CD4-positive, alpha-beta T cell treated with Interleukin-10 for 1 hour (primary cell): ENCODE results near the gene SBF2.
"Not testable (repeated sequence)": the region's sequence is repeated elsewhere in the genome, so short reads cannot be mapped to it uniquely, and the experiment has no call there.

Experiments used
- DNase-seq: peaks from one replicate; pipeline ENCODE4 v3.0.0-alpha.2; 2020

Gene SBF2

DNA sequence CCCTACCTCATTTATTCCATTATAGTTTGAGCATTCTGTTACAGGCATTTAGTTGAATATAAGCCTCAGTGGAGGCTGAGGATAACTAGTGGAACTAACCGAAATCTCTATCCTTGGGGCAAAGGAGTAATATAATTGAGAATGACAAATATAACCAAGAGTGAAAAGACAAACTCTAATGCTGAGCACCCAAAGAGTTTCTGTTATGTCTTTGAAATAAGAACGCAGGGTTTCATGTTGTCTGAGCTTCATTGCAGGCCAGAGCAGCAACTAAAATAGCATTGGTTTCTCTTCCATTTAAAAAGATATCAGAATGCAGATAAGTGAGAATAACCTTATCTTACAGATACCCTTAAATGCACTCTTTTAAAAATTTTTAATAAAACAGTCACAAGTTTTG is 131.8 kb downstream of the SBF2 start:
- no peak for DNase-seq

- no peak for DNase-seq
Measured at GRCh38 chr11:10160350-10160749, 133.7 kb downstream of the SBF2 start.

DNA sequence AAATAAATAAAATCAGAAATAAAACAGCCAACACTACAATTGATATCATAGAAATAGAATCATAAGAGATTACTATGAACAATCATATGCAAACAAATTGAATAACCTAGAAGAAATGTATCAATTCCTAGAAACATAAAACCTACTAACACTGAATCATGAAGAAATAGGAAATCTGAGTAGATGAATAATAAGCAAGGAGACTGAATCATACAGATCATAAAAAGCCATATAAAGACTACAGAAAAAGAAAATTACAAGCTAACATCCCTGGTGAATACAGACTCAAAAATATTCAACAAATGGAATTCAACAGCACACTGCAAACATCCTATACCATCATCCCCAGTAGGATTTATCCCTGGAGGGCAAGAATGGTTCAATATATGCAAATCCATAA is 135.6 kb downstream of the SBF2 start:
- no peak for DNase-seq

GRCh38 chr11:10155793-10156490 is 138.1 kb downstream of the SBF2 start:
- DNase-seq: no peak

GRCh38 chr11:10150800-10151199 is 143.2 kb downstream of the SBF2 start:
- DNase-seq: no peak

GRCh38 chr11:10149553-10149952 is 144.5 kb downstream of the SBF2 start:
- DNase-seq: no peak

DNA sequence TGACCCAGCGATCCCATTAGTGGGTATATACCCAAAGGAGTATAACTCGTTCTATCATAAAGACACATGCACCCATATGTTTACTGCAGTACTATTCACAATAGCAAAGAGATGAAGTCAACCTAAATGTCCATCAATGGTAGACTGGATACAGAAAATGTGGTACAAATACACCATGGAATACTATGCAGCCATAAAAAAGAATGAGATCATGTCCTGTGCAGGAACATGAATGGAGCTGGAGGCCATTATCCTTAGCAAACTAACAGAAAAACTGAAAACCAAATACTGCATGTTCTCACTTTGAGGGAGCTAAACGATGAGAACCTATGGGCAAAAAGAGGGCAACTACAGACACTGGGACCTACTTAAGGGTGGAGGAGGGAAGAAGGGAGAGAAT is 146.8 kb downstream of the SBF2 start:
- no peak for DNase-seq

GRCh38 chr11:10144954-10145353 is 149.1 kb downstream of the SBF2 start:
- DNase-seq: no peak

- DNase-seq: no peak
Measured at GRCh38 chr11:10139656-10140055, 154.4 kb downstream of the SBF2 start.

- DNase-seq: no peak
Measured at GRCh38 chr11:10139143-10139542, 154.9 kb downstream of the SBF2 start.

DNA sequence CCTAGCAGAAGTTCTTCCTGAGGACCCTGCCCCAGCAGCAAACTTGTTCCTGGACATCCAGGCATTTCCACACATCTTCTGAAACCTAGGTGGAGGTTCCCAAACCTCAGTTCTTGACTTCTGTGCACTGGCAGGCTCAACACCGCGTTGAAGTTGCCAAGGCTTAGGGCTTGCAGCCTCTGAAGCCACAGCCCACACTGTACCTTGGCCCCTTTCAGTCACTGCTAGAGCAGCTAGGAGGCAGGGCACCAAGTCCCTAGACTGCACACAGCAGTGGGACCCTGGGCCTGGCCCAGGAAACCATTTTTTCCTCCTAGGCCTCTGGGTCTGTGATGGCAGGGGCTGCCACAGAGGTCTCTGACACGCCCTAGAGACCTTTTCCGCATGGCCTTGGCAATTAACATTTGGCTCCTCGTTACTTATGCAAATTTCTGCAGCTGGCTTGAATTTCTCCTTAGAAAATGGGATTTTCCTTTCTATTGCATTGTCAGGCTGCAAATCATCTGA is 159.0 kb downstream of the SBF2 start:
- no peak for DNase-seq

- DNase-seq: not testable (repeated sequence)
Measured at GRCh38 chr11:10134226-10134625, 159.8 kb downstream of the SBF2 start.

GRCh38 chr11:10133251-10133650 is 160.8 kb downstream of the SBF2 start:
- DNase-seq: not testable (repeated sequence)

DNA sequence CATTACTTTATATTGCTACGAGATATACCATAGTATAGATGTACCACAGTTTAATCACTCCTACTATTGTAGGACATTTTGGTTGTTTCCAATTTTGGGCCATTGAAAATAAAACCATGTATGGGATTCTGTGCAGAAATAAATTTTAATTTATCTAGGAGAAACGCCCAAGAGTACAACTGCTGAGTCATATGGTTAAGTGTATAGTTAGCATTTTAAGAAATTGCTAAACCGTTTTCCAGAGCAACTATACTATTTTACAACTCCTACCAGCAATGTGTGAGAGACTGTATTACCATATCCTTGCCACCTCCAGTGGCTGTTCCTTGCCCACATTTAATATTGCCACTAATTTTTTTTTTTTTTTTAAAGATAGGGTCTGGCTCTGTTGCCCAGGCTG is 163.1 kb downstream of the SBF2 start:
- DNase-seq: no peak

GRCh38 chr11:10129184-10129583 is 164.8 kb downstream of the SBF2 start:
- DNase-seq: not testable (repeated sequence)

- no peak for DNase-seq
Measured at GRCh38 chr11:10125522-10126133, 168.4 kb downstream of the SBF2 start.

- DNase-seq: no peak
Measured at GRCh38 chr11:10122326-10123197, 171.5 kb downstream of the SBF2 start.

GRCh38 chr11:10118865-10119264 is 175.2 kb downstream of the SBF2 start:
- DNase-seq: no peak

DNA sequence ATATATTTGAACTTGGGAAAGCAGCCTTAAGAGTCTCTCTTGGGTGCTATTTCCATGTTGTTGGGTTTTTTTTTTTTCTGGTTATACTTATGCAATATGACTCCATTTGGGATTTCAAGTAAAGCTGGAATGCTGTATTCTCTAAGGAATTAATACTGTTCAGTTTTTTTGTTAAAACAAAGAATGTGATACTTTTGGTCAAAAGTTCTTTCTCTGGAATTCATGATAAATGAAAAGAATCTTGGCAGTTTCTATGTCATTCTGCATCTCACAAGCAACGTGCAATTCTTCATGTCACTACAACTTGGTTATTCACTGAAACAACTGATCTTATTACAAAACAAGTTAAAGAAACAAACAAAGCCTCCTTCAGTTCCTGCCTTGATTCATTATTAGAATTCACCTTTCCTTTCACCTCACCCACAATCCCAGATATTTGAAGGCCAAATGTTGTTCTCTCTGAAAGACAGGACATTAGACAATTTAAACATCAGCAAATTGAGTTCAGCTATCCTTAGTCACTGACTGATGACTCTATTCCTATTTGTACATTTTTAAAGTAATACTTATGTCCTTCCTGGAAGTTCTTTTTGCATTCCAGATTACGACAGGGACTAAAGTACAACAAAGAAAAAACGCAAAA is 176.2 kb downstream of the SBF2 start:
- no peak for DNase-seq

- DNase-seq: no peak
Measured at GRCh38 chr11:10116588-10116987, 177.4 kb downstream of the SBF2 start.

DNA sequence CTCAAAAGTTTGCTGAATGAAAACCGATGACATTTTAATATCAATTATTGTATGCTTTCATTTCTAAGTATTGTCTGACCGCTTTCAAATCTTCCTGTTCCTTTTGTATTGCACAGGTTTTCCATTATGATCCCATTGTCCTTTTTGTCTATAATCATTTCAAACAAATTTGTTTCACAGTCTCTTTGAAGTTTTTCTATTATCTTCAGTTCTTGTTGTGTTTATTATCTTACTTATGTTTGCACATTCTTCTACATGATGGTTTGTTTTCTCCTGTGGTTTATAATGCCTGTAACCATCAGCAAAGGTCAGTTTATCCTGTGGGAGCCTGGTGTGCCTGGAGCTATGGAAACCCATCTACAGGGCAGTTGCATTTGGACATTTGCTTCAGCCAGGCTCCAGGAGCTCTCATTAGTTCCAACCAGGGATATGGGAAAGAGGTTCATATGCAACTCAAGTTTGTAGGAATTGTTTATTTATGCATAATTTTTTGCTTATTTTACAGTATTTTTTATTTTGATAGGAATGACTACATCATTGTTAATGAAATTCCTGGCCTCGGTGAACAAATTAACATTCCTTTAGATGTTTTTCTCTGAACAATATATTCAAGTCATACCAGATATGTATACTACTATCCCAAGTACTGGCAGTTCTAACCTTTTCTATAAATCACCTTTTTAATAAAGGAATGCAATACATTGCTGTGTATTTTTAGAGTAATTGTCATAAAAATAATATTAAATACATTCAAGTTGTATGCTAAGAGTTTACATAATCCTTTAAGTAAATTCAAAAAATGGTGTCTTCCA is 179.2 kb downstream of the SBF2 start:
- DNase-seq: no peak

DNA sequence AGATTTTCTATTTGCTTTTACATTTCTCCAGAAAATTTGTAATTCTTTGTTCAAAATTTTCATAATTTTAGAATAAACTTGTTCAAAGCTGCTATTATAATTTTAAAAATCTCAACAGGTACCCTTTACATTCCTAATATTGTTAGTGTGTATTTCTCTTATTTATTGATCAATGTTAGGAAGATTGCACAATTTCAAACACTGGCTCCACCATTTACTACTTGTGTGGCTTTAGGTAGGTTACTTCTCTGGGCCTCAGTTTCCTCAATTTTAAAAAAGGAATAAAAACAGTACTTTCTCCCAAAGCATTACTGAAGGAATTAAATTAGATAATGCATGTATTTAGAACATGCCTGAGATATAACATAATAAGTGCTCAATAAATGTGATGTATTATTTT is 180.2 kb downstream of the SBF2 start:
- no peak for DNase-seq
